Common myeloid progenitor, CD34-positive (primary cell): Measurements from ENCODE around the gene IL25.
"Not testable (repeated sequence)": the region's sequence is repeated elsewhere in the genome, so short reads cannot be mapped to it uniquely, and the experiment has no call there.

Experiments used
- CTCF ChIA-PET: fragments of 350-600 bp; sonication (Branson Sonifier 250); formaldehyde crosslinking; loops from one replicate; lab custom pipeline; 2021; ENCODE audit warnings: antibody characterized with exemption; lab: Charles Lee
- POLR2A ChIA-PET: fragments of 350-600 bp; sonication (Branson Sonifier 250); formaldehyde crosslinking; loops from one replicate; lab custom pipeline; 2021; ENCODE audit warnings: antibody characterized with exemption; lab: Charles Lee
- DNase-seq, 3 donors: peaks; one replicate each; pipeline versions ENCODE4 v3.0.0 to v3.0.0-alpha.2; 2013
- H3K27ac ChIP-seq, 2 experiments: 1 replicate in 1 of 2; 2 replicates in 1 of 2; pipeline ENCODE4 v1.7.0; 2013; ENCODE audit warnings: inconsistent platforms in 2 of 2, low read length in 2 of 2, mild to moderate bottlenecking in 2 of 2, low read depth in 1 of 2, moderate library complexity in 1 of 2; ENCODE audit not compliant: severe bottlenecking in 2 of 2, insufficient read depth in 1 of 2, poor library complexity in 1 of 2
- H3K27me3 ChIP-seq, 5 experiments: replicated peaks in 2 of 5; 1 replicate in 3 of 5; 2 replicates in 2 of 5; pipeline versions ENCODE4 v1.6.1 to v1.7.0; 2013; ENCODE audit warnings: low read length in 4 of 5, mild to moderate bottlenecking in 2 of 5, moderate library complexity in 2 of 5, inconsistent platforms in 1 of 5; ENCODE audit not compliant: insufficient read depth in 5 of 5, control insufficient read depth in 4 of 5
- H3K36me3 ChIP-seq, 4 experiments: 1 replicate in 2 of 4; 2 replicates in 2 of 4; pipeline versions ENCODE4 v1.6.1 to v1.7.0; 2013; ENCODE audit warnings: low read length in 3 of 4, control low read depth in 1 of 4, mild to moderate bottlenecking in 1 of 4; ENCODE audit not compliant: control insufficient read depth in 4 of 4, insufficient read depth in 4 of 4
- H3K4me1 ChIP-seq, 4 experiments: 1 replicate in 3 of 4; 2 replicates in 1 of 4; pipeline versions ENCODE4 v1.6.1 to v1.7.1; 2013; ENCODE audit warnings: low read length in 3 of 4, mild to moderate bottlenecking in 3 of 4, control low read depth in 1 of 4, inconsistent platforms in 1 of 4, moderate library complexity in 1 of 4; ENCODE audit not compliant: control insufficient read depth in 4 of 4, insufficient read depth in 4 of 4; ENCODE audit errors: control extremely low read depth in 1 of 4
- H3K4me3 ChIP-seq, 7 experiments: 1 replicate in 4 of 7; 2 replicates in 3 of 7; pipeline versions ENCODE4 v1.5.1 to v1.7.0; 2013; ENCODE audit warnings: mild to moderate bottlenecking in 7 of 7, low read length in 6 of 7, moderate library complexity in 6 of 7, inconsistent platforms in 2 of 7, low read depth in 2 of 7, control low read depth in 1 of 7; ENCODE audit not compliant: insufficient read depth in 4 of 7, control insufficient read depth in 1 of 7; ENCODE audit errors: extremely low read depth in 1 of 7
- H3K9me3 ChIP-seq, 5 experiments: 1 replicate in 4 of 5; 2 replicates in 1 of 5; pipeline versions ENCODE4 v1.6.1 to v1.7.1; 2013; ENCODE audit warnings: low read length in 4 of 5, mild to moderate bottlenecking in 2 of 5, inconsistent platforms in 1 of 5, low read depth in 1 of 5, moderate library complexity in 1 of 5; ENCODE audit not compliant: control insufficient read depth in 4 of 5, insufficient read depth in 2 of 5; ENCODE audit errors: control extremely low read depth in 1 of 5
- WGBS: methylation state at CpG from one replicate; pipeline ENCODE4 v1.1.5; 2013; ENCODE audit not compliant: insufficient coverage; 5-methylcytosine and 5-hydroxymethylcytosine counted together

IL25 gene

GRCh38 chr14:23382731-23383440 lies 10.3 kb downstream of the IL25 start:
- no peaks in the 10 kb centered on the region for H3K36me3 ChIP-seq
- no peak overlapping the region for H3K27ac ChIP-seq
- CTCF ChIA-PET, result interaction anchor here (0.7 to 9.0 kb wide), 15 partner anchors 11 to 157 kb away, joined by 3 to 108 read pairs (median 4); partner anchors contain the start of genes EFS and SLC22A17
- POLR2A ChIA-PET, result interaction anchor here (1.3 to 1.5 kb wide), 2 partner anchors 28 to 39 kb away, joined by 3 read pairs; no protein-coding TSS in a partner anchor
- peaks cover 0 to 16% (median 5%) of the 10 kb centered on the region in 4 experiments for H3K4me1 ChIP-seq
- H3K9me3 ChIP-seq, result no peaks in the 10 kb centered on the region
- WGBS, result 19% methylated on average over 3 of the region's 10 CpGs
- H3K4me3 ChIP-seq, result no peak overlapping the region
- peak in 2 of 3 donors; percentile 51 to 66 for DNase-seq
- peaks cover 0 to 3% (median 0%) of the 10 kb centered on the region in 5 experiments for H3K27me3 ChIP-seq

GRCh38 chr14:23384364-23385080 lies 11.9 kb downstream of the IL25 start:
- no peak overlapping the region for H3K27ac ChIP-seq
- peaks cover 0 to 3% (median 0%) of the 10 kb centered on the region in 5 experiments for H3K27me3 ChIP-seq
- H3K36me3 ChIP-seq, result no peaks in the 10 kb centered on the region
- DNase-seq, result no peak
- H3K4me3 ChIP-seq, result no peak overlapping the region
- no peaks in the 10 kb centered on the region for H3K9me3 ChIP-seq
- CTCF ChIA-PET, result interaction anchor here (0.6 to 9.0 kb wide), 6 partner anchors 9 to 115 kb away, joined by 3 to 108 read pairs (median 4); no protein-coding TSS in a partner anchor
- 98% methylated on average over 20 of the region's 29 CpGs for WGBS
- POLR2A ChIA-PET, result no interaction called here
- H3K4me1 ChIP-seq, result peaks cover 0 to 14% (median 6%) of the 10 kb centered on the region in 4 experiments

GRCh38 chr14:23385244-23385641 lies 12.6 kb downstream of the IL25 start:
- ChIA-PET CTCF (interaction anchor here (0.5 to 1.3 kb wide), 7 partner anchors 9 to 115 kb away, joined by 3 to 4 read pairs (median 3); no protein-coding TSS in a partner anchor), POLR2A (no interaction called here)
- H3K9me3 ChIP-seq, result no peaks in the 10 kb centered on the region
- H3K4me1 ChIP-seq, result peaks cover 0 to 12% (median 6%) of the 10 kb centered on the region in 4 experiments
- 100% methylated on average over 2 of the region's 2 CpGs for WGBS
- no peak overlapping the region for H3K4me3 ChIP-seq
- peaks cover 0 to 3% (median 0%) of the 10 kb centered on the region in 5 experiments for H3K27me3 ChIP-seq
- DNase-seq, result no peak
- H3K36me3 ChIP-seq, result no peaks in the 10 kb centered on the region
- H3K27ac ChIP-seq, result no peak overlapping the region

GRCh38 chr14:23385642-23386265 lies 13.1 kb downstream of the IL25 start:
- H3K4me1 ChIP-seq, result peaks cover 0 to 12% (median 6%) of the 10 kb centered on the region in 4 experiments
- CTCF ChIA-PET, result interaction anchor here (0.5 to 1.3 kb wide), 6 partner anchors 9 to 88 kb away, joined by 3 to 4 read pairs (median 3); no protein-coding TSS in a partner anchor
- H3K9me3 ChIP-seq, result no peaks in the 10 kb centered on the region
- no peak overlapping the region for H3K27ac ChIP-seq
- WGBS, result 100% methylated on average over 13 of the region's 18 CpGs
- DNase-seq, result no peak
- POLR2A ChIA-PET, result no interaction called here
- H3K36me3 ChIP-seq, result no peaks in the 10 kb centered on the region
- H3K27me3 ChIP-seq, result peaks cover 0 to 3% (median 0%) of the 10 kb centered on the region in 5 experiments
- no peak overlapping the region for H3K4me3 ChIP-seq

- H3K9me3 ChIP-seq, H3K36me3 ChIP-seq, DNase-seq, POLR2A ChIA-PET, H3K27ac ChIP-seq, H3K4me3 ChIP-seq, H3K27me3 ChIP-seq: not testable (repeated sequence)
- 76% methylated on average over 3 of the region's 17 CpGs for WGBS
- CTCF ChIA-PET, result interaction anchor here (1.0 to 1.3 kb wide), 2 partner anchors 18 to 24 kb away, joined by 3 read pairs; no protein-coding TSS in a partner anchor
- H3K4me1 ChIP-seq, result peaks cover 0 to 12% (median 6%) of the 10 kb centered on the region in 4 experiments
Measured at GRCh38 chr14:23386266-23386657, 13.7 kb downstream of the IL25 start.

GRCh38 chr14:23386999-23387398 lies 14.4 kb downstream of the IL25 start:
- H3K4me3 ChIP-seq, result no peak overlapping the region
- ChIA-PET CTCF (interaction anchor here (0.5 to 1.0 kb wide), 2 partner anchors 10 to 109 kb away, joined by 3 read pairs; no protein-coding TSS in a partner anchor), POLR2A (no interaction called here)
- no peak overlapping the region for H3K27ac ChIP-seq
- peaks cover 0 to 11% (median 6%) of the 10 kb centered on the region in 4 experiments for H3K4me1 ChIP-seq
- no peaks in the 10 kb centered on the region for H3K9me3 ChIP-seq
- no peaks in the 10 kb centered on the region for H3K36me3 ChIP-seq
- DNase-seq, result no peak
- H3K27me3 ChIP-seq, result peaks cover 0 to 3% (median 0%) of the 10 kb centered on the region in 5 experiments
- WGBS, result no CpG with 5 or more reads among the region's 1 CpG
